Activated B cell treated with CpG ODN at 0.5 μM for 24 hours (primary cell): Measurements from ENCODE around the gene QRICH1. TPM values are rescaled to one million over a fixed set of nuclear protein-coding genes. Genes with fewer than 3 reads are reported as not detected.

Experiments used
- ATAC-seq: fragments of 200-7000 bp; cut with Tn5 transposase; one replicate; pipeline ENCODE4 v1.10.0; 2021; ENCODE audit warnings: low read depth, mild to moderate bottlenecking, moderate library complexity
- CTCF ChIA-PET: fragments of 350-600 bp; sonication (Branson Sonifier 250); formaldehyde crosslinking; loops from one replicate; lab custom pipeline; 2021; ENCODE audit warnings: antibody characterized with exemption; lab: Charles Lee
- POLR2A ChIA-PET: fragments of 350-600 bp; sonication (Branson Sonifier 250); formaldehyde crosslinking; loops from one replicate; lab custom pipeline; 2021; ENCODE audit warnings: antibody characterized with exemption; lab: Charles Lee
- DNase-seq: peaks from one replicate; pipeline ENCODE4 v3.0.0; 2022
- H3K27ac Mint-ChIP-seq: one replicate; pipeline ENCODE4 v1.8.0; 2020; ENCODE audit warnings: mixed read lengths
- H3K27me3 Mint-ChIP-seq: one replicate; pipeline ENCODE4 v1.8.0; 2021; ENCODE audit warnings: mixed read lengths
- H3K36me3 Mint-ChIP-seq: one replicate; pipeline ENCODE4 v1.8.0; 2021; ENCODE audit warnings: low read depth, mixed read lengths
- H3K4me1 Mint-ChIP-seq: one replicate; pipeline ENCODE4 v1.8.0; 2021; ENCODE audit warnings: mixed read lengths
- H3K4me3 Mint-ChIP-seq: one replicate; pipeline ENCODE4 v1.8.0; 2020; ENCODE audit warnings: mild to moderate bottlenecking, mixed read lengths
- H3K9me3 Mint-ChIP-seq: one replicate; pipeline ENCODE4 v1.8.0; 2020; ENCODE audit warnings: mixed read lengths
- CTCF ChIP-seq: fragments of 200-600 bp; IDR thresholded peaks from one replicate; pipeline ENCODE4 v1.8.0; 2022; ENCODE audit warnings: antibody characterized with exemption, mild to moderate bottlenecking
- intact Hi-C: fragments of 100-400 bp; cut with micrococcal nuclease; formaldehyde crosslinking; loops from one replicate; pipeline ENCODE4 v1.15.1; 2024
- total RNA-seq: library from RNA; stranded (reverse); gene quantifications from 2 replicates; pipeline ENCODE4 v1.2.3, GENCODE V29; 2022

The QRICH1 gene
- total RNA-seq, 1 donor from 2014 or later: 155 TPM

DNA sequence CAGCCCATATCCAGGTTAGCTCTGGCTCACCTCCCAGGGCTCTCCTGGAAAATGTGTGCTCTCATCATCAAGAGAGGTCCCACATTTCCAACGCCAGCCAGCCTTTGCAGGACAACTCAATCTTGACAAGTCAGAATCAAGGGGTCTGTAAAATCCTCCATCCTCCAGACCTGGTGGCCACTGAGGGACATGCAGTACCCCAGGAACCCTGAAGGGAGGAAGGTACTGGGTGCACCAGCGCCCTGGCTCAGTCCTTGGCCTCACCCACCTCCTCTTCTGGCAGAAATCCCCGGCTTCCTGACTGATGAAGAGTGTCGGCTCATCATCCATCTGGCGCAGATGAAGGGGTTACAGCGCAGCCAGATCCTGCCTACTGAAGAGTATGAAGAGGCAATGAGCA is 92.7 kb downstream of the QRICH1 start:
- no peak for TF ChIP-seq CTCF
- DNase-seq (no peak), ATAC-seq (no peak)
- peaks cover 4% of the 10 kb centered on the region for H3K36me3 Mint-ChIP-seq
- POLR2A ChIA-PET: interaction anchor here (0.7 kb wide), 1 partner anchor 20 kb away, joined by 3 read pairs; no protein-coding TSS in a partner anchor
- no peaks in the 10 kb centered on the region for H3K27me3 Mint-ChIP-seq
- H3K27ac Mint-ChIP-seq: no peak overlapping the region
- no peak overlapping the region for H3K4me3 Mint-ChIP-seq
- H3K4me1 Mint-ChIP-seq: no peaks in the 10 kb centered on the region
- intact Hi-C loops: no loop called here
- CTCF ChIA-PET: no interaction called here
- H3K9me3 Mint-ChIP-seq: no peaks in the 10 kb centered on the region

DNA sequence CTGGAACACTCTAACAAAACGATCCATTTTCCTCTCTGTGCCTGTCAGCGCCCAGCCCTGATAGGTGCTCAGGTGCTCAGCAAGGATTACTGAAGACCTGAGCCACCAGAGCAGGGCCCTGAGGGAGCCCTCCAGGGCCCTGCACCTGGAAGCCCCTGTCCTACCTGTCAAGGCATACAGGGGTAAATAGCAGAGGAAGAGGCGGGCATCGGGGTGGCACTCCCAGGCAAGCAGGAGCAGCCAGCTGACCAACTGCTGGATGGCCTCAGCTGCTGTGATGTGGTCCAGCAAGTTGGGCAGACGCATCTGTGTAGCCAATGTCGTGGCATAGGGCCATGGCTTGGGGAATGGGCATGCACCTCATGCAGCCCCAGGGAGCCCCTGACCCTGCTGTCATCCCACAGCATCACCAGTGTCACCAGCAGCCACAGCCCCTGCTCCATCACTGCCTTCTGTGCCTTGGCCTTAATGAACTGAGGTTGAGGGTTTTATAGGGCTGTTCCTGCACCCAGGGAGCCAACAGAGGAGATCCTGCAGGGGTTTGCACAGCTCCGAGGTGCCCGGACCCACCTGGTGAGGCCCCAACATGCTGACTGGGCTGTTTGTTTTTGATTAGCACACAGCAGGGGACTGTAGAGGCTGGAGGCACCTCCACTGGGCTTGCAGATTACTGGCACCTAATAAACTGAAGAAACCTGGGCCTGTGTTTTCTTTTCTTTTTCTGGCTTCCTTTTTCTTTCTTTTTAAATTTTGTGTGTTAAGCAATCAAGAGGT is 94.6 kb downstream of the QRICH1 start:
- DNase-seq: no peak
- peaks cover 12% of the 10 kb centered on the region for H3K36me3 Mint-ChIP-seq
- intact Hi-C loops: no loop called here
- ChIA-PET CTCF (no interaction called here), POLR2A (no interaction called here)
- H3K4me3 Mint-ChIP-seq: no peak overlapping the region
- H3K9me3 Mint-ChIP-seq: no peaks in the 10 kb centered on the region
- no peaks in the 10 kb centered on the region for H3K4me1 Mint-ChIP-seq
- H3K27ac Mint-ChIP-seq: no peak overlapping the region
- no peaks in the 10 kb centered on the region for H3K27me3 Mint-ChIP-seq
- no peak for ATAC-seq
- TF ChIP-seq CTCF: no peak

GRCh38 chr3:48997714-48998637 is 95.9 kb downstream of the QRICH1 start:
- ChIA-PET CTCF (interaction anchor here (1.0 kb wide), 1 partner anchor 10 kb away, joined by 3 read pairs; no protein-coding TSS in a partner anchor), POLR2A (no interaction called here)
- intact Hi-C loops: no loop called here
- no peak overlapping the region for H3K27ac Mint-ChIP-seq
- TF ChIP-seq CTCF: no peak
- H3K4me1 Mint-ChIP-seq: no peaks in the 10 kb centered on the region
- no peak for ATAC-seq
- DNase-seq: no peak
- H3K27me3 Mint-ChIP-seq: no peaks in the 10 kb centered on the region
- H3K9me3 Mint-ChIP-seq: no peaks in the 10 kb centered on the region
- H3K4me3 Mint-ChIP-seq: no peak overlapping the region
- peaks cover 12% of the 10 kb centered on the region for H3K36me3 Mint-ChIP-seq

DNA sequence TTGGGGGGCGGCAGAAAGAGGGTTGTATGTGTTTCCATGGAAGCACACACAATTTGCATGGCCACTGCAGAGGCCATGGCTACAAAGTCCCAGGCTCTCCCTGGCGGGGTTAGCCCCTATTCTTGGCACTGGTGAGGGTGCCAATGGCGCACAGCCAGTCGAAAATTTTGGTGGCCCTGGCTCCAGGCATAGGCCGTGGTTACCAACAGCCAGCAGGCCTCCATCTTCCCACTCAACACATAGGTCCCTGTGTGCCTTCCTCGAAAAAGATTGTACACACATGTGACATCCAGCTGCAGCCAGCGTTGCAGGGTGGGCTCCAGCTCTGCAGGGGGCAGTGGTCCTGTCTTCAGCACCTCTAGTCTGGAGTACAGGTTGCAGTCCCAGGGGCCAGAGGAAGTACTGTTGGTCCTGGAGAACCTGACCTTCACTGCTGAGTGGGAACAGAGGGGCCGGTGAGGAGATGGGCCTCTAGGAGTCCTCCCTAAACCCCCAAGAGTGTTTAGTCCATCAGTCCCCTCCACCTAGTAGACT is 96.7 kb downstream of the QRICH1 start:
- peaks cover 12% of the 10 kb centered on the region for H3K36me3 Mint-ChIP-seq
- no peak for ATAC-seq
- no peaks in the 10 kb centered on the region for H3K4me1 Mint-ChIP-seq
- intact Hi-C loops: no loop called here
- ChIA-PET POLR2A (no interaction called here), CTCF (interaction anchor here (1.0 to 1.2 kb wide), 2 partner anchors 9 to 10 kb away, joined by 3 read pairs; partner anchors contain the start of gene WDR6)
- H3K4me3 Mint-ChIP-seq: no peak overlapping the region
- DNase-seq: no peak
- no peaks in the 10 kb centered on the region for H3K9me3 Mint-ChIP-seq
- TF ChIP-seq CTCF: no peak
- no peaks in the 10 kb centered on the region for H3K27me3 Mint-ChIP-seq
- no peak overlapping the region for H3K27ac Mint-ChIP-seq
